ENCODE data around the gene DTNBP1.

Gene DTNBP1

DNA sequence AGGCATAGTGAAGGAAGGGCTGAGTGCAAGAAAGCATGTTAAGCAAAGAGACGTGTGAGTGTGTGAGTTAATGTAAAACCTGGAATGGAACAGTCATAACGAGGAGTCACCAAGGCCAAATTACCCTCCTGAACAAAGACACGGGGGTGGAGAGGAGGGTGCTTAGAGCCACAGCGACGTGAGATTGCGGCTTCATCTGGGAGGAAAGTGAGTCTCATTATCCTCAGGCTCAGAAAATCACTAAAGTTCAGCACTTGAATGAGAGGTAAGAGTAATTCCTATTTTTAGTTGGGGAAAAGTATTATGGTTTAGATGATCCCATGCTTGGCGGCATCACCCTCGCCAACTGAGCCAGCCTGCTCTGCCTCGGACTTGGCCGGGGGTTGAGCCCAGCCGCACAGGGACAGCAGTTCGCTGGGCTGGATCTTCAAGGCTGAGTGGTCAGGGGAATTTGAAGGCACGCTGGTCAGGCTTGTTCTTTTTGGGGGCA, 136.6 kb downstream of the DTNBP1 start:
- DNase-seq, result peak; percentile 90
- in situ Hi-C loops (cut with HindIII; ENCODE audit: low pct_ligation_motif_present, low pct_unique_long_range_greater_than_20kb, low sequenced_read_pairs), result no loop called here

DNA sequence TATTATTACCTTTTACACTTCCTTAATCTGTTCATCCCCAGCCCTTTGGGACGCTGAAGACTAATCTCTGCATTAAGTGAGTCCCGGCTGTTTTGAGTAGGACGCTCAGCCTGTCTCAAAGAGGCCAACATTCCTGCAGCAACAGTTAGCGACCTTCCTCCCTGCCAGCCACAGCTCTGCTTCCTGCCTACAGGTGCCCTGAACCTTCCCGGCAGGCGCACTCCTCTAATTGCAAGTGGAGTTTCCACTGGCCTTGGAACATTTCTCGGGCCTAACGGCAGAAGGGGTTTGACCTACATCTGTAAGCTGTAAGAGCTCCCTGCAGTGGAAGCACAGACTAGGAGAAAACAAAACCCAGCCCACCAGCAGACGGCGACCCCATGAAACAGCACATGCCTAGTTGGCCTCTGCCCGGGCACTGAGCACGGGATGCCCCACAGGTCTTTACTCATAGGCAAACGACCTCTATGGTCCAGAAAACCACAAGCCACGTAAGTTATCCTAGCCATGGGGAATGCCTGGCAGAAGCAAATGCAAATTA, 137.9 kb downstream of the DTNBP1 start:
- DNase-seq, result no peak
- in situ Hi-C loops (cut with HindIII; ENCODE audit: low pct_ligation_motif_present, low pct_unique_long_range_greater_than_20kb, low sequenced_read_pairs), result no loop called here

DNA sequence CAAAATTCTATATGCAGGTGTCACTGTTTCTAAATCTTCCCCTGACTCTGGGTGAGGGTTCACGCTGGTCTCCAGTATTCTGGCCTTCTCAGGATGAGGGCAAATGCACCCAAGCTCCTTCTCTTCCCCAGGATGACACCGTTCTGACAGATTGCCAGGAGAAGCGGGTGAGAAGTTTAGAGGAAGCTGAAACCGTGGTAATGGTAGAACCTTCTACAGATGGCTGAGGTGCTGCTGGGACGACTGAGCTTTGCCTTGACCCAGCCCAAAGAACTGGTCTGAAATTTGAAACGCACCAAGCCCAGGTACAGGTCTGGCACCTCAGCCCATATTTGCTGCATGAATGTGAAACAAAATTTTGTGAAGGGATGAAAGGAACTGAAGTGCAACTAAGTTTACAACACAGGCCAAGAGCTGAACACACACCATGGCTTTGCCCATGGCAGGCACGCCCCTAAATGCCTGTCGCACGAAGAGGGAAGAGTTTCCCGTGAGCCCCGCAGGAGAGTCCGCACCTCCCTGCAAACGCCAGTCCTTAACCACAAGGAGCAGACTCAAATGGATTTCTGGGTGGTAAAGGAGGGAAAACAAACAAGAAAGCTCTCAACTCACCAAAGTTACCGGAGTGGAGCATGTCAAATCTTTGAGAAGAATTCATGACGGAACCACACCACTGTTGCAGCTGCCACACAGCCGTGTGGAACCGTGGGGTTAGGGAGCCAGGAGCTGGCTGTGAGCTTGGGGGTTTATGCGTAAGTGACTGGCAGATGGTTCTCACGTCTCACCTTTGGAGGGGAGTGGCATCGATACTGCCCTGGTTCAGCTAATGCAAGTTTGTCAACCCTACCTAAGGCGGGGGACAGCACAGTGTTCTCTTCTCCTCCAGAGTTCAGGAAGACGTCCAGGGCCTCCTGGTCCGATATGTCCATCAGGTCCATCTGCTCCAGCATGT, 138.9 kb downstream of the DTNBP1 start:
- no peak for DNase-seq
- in situ Hi-C loops (cut with HindIII; ENCODE audit: low pct_ligation_motif_present, low pct_unique_long_range_greater_than_20kb, low sequenced_read_pairs), result no loop called here

DNA sequence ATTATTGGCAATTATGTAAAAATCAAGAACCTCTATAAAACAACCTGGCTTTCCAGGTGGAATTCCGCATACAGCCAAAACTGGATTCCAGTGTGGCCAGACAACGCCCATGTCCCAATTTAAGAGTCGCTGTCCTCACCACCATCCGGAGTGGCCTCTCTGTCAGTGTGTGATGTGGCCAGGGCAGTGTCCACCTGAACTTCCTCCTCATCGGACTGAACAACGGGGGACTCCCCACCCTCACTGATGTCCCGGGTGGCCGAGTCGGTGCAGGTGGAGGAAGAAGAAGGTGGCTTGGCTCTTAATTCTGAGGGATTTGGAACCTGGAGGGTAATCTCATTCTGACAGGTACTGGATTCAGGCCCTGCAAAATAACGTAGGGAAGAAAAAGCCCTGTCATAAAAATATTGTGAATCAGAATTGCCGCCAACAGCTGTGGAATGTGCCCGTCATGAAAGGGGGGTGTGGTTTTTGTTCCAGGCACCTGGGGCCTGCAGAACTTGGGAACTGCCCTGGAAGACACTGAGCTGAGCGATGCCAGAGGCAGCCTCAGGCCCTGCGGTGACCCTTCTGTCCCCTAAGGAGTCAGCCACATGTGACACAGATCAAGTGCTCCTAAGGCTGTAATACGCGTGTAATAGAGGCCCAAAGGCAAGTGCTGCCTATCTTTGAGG, 139.8 kb downstream of the DTNBP1 start:
- no peak for DNase-seq
- in situ Hi-C loops (cut with HindIII; ENCODE audit: low pct_ligation_motif_present, low pct_unique_long_range_greater_than_20kb, low sequenced_read_pairs), result no loop called here

DNA sequence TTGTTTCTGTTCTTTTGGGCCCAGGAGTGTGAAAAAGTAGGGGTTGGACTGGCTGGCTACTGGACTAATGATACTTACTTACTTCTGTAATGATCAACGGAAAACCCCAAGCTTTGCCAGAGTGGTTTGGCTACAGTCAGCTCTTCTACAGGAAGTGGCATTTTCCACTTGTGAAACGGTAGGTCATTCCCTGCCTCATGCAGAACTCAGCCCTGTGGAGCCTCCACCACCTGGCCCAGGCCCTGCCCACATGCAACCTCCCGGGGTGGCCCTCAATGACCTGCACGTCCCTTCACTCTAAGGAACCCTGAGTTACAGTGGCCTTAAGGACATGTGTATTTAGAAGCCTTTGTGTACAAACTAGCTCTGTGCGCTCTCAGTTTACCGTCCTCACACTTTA, 140.4 kb downstream of the DTNBP1 start:
- peak; percentile 85 for DNase-seq
- in situ Hi-C loops (cut with HindIII; ENCODE audit: low pct_ligation_motif_present, low pct_unique_long_range_greater_than_20kb, low sequenced_read_pairs), result no loop called here

DNA sequence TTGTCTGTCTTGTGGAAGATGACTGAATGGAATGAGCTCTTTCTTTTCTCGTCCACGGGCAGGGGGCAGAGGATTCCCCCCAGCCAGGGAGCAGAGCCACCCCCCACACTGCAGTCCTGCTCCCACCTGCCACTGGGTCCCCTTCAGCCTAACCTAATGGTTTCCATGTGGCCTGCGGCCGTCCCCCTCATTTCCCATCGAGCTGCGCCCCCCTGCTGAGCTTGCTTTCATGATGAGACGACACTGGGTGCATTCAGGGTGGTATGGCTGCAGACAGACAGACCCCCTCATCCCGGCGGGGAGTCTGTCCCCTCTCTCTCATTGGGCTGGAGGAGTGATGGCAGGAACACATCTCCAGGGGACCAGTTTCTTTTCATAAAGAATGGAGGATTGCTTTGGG, 140.8 kb downstream of the DTNBP1 start:
- no peak for DNase-seq
- in situ Hi-C loops (cut with HindIII; ENCODE audit: low pct_ligation_motif_present, low pct_unique_long_range_greater_than_20kb, low sequenced_read_pairs), result no loop called here

DNA sequence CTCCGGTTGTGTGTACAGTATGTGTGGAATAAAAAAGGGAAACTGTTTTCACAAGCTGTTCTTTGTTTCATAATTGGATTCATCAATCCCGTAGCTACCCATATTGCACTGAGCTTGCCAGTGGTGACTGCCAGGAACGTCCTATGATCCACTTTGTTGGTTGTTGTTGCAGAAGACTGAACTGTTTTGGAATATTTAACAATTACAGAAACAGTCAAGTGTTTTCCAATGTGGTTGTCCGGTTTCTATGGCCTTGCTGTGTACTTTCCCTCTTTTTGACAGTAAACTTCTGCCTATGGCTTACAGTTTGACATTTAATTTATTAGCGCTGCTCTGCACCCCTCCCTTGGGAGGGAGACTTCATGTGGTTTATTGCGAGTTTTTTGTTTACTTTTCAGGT, 141.2 kb downstream of the DTNBP1 start:
- in situ Hi-C loops (cut with HindIII; ENCODE audit: low pct_ligation_motif_present, low pct_unique_long_range_greater_than_20kb, low sequenced_read_pairs), result no loop called here
- no peak for DNase-seq

DNA sequence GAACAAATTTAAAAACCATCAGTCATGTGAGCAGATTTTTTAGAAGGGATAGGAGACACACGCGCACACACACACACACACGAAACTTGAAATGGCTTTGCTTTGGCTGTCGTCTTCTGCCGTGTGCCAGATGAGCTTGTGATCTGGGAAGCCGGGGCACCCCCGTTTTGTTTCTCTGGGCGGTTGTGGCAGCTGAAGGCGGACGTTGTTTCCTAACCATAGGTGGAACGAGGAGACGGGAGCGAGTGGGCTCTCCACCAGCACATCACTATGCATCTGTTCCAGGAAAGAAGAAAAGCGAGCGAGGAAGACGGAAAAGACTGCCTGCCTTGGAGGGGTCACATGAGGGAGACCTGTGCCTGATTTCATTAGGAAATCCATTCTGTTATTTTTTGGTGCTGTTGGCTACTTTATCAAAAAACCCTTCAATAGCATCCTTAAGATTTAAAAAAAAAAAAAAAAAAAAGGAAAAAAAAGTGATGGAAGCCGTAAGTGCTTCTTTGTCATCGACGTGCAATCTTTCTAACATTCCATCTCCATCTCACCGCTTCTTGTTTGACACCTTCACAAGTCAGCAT, 142.1 kb downstream of the DTNBP1 start:
- no peak for DNase-seq
- in situ Hi-C loops (cut with HindIII; ENCODE audit: low pct_ligation_motif_present, low pct_unique_long_range_greater_than_20kb, low sequenced_read_pairs), result no loop called here

DNA sequence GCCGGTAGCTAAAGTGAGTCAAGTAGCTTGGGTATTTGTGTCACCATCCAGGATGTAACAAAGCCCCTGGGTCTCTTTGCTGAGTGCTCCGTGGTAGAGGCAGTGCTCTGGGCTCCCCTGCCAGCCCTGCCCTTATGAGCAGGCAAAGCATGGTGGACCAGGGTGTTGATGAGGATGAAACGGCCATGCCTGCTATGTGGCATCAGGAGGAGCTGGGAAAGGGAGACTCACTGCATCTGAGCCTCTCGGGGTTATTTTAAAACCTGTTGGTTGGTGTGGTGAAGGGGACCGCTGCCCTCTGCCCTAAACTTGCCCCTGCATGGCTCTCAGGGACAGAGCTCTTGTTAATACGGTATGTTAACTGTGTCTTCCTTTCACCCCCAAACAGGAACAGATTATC, 143.1 kb downstream of the DTNBP1 start:
- in situ Hi-C loops (cut with HindIII; ENCODE audit: low pct_ligation_motif_present, low pct_unique_long_range_greater_than_20kb, low sequenced_read_pairs), result no loop called here
- no peak for DNase-seq

DNA sequence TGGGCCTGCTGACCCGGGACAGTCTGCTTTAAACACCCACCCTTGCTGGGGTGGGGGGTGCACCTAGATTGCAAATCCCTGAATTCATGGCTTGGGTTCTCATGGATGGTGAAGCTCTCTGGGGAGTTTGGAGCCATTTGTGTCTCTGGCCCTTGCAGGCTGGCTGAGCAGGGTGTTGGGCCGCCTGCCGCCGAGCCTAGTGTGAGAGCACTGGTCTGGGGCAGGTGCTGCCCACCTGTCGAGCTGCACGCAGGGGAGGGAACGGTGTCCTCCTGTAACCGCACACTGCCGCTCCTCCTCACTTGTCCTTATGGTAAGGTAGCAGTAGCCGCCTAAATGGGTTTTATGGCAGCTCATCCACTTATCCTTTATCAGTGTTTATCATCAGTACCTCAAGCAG, 143.9 kb downstream of the DTNBP1 start:
- in situ Hi-C loops (cut with HindIII; ENCODE audit: low pct_ligation_motif_present, low pct_unique_long_range_greater_than_20kb, low sequenced_read_pairs), result no loop called here
- DNase-seq, result no peak

DNA sequence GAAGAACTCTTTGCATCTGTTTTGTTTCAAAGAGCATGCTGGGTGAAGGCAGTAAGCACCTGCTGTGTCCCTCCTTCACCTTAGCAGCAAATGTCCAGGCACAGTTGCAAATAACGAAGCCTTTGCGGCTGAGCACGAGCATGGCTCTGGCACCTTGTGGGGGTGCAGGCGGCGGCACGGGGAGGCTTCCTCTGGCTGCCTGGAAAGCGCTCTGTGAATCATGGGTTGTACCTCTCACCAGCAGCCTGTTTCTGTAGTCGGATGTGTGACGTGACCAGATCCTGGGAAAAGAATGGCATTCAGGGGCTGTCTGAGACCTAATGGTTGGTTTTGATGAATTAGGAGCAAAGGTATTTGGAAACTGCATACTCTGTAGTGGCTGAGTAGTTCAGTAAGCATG, 144.8 kb downstream of the DTNBP1 start:
- in situ Hi-C loops (cut with HindIII; ENCODE audit: low pct_ligation_motif_present, low pct_unique_long_range_greater_than_20kb, low sequenced_read_pairs), result no loop called here
- no peak for DNase-seq

DNA sequence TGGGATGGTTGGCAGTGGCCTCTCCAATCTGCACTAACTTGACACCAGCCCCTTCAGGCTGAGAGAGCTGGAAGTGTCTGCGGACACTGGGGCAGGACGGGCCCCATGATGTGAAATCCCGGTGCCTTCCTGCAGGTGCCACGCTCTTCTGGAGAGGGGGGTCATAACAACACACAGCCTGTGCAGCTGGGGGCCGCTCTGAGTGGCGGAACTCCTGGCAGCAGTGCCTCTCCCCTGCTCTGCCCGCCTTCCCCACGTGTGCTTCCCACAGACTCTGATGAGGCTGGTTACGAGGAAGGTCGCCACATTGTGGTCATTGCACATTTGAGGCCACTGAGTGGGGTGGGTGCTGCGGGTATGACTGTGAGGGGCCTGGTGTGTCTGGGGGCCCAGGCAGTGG, 145.2 kb downstream of the DTNBP1 start:
- in situ Hi-C loops (cut with HindIII; ENCODE audit: low pct_ligation_motif_present, low pct_unique_long_range_greater_than_20kb, low sequenced_read_pairs), result no loop called here
- no peak for DNase-seq

DNA sequence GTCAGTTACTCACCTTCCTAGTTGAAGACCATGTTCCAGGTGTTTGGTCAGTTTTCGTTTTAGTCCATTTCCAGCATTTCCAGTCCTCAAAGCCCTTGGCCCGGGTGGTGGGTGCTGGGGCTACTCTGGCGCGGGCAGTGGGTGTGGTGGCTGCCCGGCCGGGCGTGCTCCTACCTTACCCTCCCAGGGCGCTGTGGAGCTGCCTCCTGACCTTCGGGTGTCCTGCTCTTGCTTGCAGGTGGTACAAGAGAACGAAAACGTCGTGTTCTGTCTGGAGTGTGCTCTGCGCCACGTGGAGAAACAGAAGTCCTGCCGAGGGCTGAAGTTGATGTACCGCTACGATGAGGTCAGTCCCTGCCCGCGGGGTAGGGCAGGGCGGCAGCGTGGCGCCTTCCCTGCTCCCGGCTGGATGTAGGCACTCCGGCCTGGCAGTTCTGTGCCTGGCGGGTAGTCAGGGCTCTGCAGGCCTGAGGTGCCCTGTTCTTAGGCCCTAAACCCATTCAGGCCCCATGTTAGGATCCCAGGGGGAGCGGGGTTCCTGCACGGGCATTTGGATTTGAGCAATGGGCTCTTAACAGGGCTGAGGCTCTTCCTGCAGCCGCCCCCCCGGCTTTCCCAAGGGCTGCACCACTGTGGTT, 145.8 kb downstream of the DTNBP1 start:
- in situ Hi-C loops (cut with HindIII; ENCODE audit: low pct_ligation_motif_present, low pct_unique_long_range_greater_than_20kb, low sequenced_read_pairs), result no loop called here

DNA sequence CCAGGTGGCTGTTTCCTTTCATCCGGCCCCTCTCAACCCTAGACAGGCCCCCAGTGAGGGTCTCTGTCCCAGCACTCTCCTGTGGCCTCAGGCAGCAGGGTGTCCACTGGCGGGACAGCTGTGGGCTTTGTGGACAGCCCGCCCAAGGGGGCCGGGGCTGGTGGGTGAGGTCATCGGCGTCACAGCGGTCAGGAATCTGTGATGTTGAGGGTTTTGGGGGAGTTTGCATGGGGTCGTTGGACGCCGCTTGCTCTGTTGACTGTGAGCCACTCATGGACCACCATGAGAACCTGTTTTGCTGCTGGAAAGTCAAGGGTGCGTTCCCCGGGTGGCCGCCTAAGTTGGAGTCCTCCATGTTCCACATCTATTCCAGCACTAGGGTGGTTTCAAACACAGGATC, 146.4 kb downstream of the DTNBP1 start:
- in situ Hi-C loops (cut with HindIII; ENCODE audit: low pct_ligation_motif_present, low pct_unique_long_range_greater_than_20kb, low sequenced_read_pairs), result no loop called here

More for the DNA sequence above, 145.8 kb downstream of the DTNBP1 start:
- no peak for DNase-seq

DNA sequence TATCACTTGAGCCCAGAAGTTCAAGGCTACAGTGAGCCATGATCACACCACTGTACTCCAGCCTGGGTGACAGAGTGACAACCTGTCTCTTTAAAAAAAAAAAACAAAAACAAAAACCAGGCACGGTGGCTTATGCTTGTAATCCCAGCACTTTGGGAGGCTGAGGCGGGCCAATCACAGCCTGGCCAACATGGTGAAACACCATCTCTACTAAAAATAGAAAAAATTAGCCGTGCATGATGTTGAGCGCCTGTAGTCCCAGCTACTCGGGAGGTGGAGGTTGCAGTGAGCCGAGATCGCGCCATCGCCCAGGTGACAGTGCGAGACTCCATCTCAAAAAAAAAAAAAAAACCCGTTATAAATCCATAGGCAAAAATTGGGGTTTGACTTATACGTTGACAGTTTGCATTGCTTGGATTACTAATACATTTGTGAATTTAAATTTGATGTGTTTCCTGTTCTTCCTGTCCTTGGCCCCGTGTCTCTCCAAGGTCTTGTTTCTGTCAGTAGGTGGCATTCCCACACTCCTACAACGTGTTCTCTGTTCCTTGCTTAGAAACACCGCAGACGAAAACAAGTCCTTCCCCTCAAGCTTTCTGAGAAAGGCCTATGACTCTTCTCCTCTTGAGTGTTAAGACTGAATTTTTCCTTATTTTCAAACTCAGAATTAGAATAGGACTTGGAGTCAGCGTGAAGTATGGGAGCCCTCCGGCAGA, 147.0 kb downstream of the DTNBP1 start:
- DNase-seq, result no peak
- in situ Hi-C loops (cut with HindIII; ENCODE audit: low pct_ligation_motif_present, low pct_unique_long_range_greater_than_20kb, low sequenced_read_pairs), result no loop called here

More for the DNA sequence above, 146.4 kb downstream of the DTNBP1 start:
- DNase-seq, result no peak

DNA sequence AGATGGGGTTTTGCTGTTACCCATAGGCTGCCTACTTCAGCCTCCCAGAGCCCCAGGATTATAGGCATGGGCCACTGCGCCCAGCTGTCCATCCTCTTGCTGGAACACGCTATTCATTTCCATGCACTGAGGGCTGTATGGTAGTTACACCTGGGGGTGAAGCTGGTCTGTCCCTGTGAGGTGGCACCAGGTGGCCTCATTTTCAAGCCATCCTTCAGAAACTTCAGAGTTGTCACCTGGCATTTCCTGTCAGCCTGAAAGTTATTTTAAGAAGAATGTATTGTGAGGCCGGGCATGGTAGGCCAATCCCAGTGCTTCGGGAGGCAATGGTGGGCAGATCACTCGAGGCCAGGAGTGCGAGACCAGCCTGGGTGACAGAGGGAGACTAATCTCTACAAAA, 147.6 kb downstream of the DTNBP1 start:
- in situ Hi-C loops (cut with HindIII; ENCODE audit: low pct_ligation_motif_present, low pct_unique_long_range_greater_than_20kb, low sequenced_read_pairs), result no loop called here
- no peak for DNase-seq

DNA sequence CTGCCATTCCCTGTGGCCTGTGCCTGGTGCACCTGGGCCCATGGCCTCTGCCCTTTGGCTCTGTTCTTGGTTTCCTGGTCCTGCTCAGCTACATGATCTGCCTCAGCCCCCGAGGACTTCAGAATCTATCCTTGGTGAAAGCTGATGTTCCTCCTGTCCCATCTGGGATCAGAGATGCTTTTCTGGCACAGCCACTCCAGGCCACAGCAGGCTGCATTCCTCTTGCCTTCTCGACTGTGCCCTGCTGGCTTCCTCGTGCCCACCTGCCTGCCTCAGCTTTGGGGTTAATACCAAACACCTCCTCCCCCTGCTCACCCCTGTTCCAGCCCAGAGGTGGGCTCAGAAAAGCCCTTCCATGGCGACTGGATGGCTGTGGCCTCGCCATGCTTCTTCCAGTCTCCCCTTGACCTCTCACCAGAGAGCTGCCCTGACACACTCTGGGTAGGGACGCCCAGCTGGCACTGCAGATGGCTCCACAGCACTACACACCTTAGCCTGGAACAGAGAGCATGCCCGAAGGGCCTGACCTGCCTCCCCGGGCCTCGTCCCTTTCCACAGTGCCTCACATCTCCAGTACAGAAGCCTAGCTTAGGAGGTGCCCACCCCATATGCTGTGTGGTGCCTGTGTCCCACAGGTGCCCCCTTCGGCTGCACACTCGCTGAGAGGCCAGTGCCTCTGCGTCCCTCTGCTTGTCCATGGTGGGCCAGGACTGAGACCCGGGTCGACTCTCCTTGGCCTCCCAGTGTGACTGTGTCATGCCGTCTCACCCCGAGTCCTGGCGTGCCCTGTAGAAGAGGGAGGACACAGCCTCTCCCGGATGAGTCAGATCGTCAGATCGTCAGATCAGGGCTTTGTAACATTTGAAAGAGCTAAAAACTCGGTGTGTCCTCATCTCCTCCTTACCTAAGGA, 148.8 kb downstream of the DTNBP1 start:
- no peak for DNase-seq
- in situ Hi-C loops (cut with HindIII; ENCODE audit: low pct_ligation_motif_present, low pct_unique_long_range_greater_than_20kb, low sequenced_read_pairs), result no loop called here
